HG02623 (cell line): ENCODE data around the gene TMEM178A.

ENCODE experiments used
- ATAC-seq: cut with Tn5 transposase; IDR thresholded peaks from one replicate; pipeline ENCODE4 v1.9.1; 2021; ENCODE audit warnings: moderate library complexity; ENCODE audit not compliant: unreplicated experiment

TMEM178A gene

DNA sequence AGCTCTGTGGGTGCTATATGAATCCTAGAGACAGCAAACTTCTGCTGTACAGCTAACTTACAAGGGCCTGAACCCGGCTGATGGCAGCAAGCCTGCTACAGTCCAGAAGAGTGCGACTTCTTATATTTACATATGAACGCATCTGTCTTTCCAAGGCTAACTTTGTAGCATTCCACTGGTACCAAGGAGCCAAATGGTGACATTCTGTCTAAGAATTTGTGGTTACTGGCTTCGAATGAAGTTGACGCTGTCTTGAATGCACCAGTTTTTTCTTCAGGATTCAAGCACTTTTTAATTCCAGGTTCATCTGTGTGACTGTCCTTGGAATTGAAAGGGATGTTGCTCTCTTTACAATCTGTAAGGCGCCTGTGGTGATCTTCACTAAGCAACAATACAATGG is 70.9 kb downstream of the TMEM178A start:
- ATAC-seq: no peak

DNA sequence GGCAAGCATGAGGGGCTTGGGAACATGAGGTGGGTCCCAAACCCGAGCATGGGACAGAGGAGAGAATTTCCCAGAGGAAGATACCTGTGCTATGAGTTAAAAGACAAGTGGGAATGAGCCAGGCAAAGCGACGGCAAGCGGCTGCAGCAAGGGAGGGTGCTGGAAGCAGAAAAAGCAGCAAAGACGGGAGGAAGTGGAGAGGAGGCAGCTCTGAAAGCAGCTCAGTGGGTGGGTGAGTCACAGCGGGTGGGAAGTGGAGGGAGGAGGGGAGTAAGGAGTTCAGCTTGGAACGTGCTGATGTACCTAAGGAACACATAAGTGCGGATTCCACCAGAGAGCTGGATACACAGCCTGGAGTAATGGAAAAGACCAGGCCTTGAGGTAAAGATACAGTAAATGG is 71.9 kb downstream of the TMEM178A start:
- ATAC-seq: no peak

DNA sequence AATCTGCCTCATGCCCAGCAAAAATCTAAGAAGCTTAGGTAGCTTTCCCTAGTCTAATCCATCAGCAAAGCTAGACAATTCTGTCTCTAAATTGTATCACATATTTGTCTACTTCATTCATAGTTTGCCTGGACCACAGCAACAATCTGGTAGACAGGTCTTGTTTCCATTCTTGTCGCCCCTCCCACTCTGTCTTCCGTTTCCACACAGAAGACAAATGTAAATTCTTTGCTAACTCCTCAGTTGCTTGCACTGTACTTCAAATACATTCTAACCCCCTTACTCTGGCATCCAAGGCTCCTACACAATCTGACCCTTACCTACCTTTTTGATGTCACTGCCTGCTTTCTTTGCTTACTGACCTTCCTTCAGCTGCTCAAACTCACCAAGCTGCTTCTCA is 73.2 kb downstream of the TMEM178A start:
- ATAC-seq: no peak

DNA sequence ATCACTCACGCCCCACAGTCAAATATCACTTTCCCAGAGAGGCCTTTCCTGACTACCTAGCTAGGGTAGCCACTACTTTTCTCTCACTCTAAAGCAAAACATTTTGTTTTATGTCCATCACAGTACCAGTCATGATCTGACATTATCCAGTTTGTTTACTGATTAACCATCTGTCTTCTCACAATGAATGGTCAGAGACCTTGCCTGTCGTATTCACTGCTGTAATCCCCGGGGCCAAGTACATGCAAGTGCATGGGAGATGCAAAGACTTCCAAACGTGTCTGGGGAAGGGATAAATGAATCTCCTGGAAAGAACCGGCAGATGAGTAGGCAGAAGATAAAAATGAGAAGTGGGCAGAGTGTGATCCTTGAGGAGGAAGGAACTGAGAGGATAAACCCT is 73.7 kb downstream of the TMEM178A start:
- no peak for ATAC-seq

DNA sequence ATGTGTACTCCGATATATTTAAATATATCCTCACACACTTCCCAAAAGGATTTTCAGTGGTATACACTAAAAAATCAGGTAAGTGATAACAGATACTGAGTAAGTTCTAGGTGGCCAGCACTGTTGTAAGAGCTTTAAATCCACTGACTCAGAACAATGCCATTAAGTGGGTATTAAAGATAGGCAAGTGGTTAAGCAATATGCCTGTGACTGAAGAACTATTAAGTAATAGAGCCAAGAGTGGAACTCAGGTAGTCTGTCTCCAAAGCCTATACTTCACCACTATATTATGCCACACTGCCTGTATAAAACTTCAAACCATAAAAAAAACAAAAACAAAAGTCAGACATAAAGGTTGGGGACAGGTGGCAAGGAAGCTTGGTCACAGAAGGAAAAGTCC is 76.2 kb downstream of the TMEM178A start:
- ATAC-seq: no peak

DNA sequence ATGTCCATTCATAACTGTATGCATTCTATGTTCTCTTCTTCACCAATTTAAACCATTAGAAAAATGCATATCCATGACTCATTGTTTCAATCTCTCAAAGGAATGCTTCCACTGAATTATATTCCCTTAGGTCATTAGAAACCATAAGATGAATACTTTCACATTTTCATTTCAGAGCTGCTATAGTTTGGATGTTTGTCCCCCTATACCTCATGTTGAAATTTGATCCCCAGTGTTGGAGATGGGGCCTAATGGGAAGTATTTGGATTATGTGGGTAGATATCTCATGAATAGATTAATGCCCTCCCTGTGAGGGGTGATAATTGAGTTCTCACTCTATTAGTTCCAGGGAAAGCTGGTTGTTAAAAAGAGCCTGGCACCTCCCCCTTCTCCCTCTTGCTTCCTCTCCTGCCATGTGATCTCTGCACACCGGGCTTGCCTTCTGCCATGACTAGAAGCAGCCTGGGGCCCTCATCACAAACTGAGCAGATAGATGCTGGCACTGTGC is 77.6 kb downstream of the TMEM178A start:
- ATAC-seq: no peak

DNA sequence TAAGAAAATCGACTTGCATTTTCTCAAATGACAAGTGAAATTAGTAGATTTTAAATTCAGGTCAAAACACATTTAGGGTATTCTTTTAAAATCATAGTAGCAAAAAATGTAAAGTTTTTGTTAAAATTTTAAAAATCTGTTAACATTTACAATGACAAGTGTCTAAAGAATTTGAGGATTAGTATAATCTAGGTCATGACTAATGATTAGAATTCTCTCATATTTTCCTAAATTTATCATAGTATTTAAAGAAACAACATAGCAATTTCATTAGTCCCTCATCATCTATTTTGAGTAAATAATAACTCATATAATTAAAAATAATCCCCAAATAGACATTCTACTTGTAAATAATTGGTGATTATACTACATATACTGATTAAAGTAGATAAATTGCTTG is 89.7 kb downstream of the TMEM178A start:
- no peak for ATAC-seq

DNA sequence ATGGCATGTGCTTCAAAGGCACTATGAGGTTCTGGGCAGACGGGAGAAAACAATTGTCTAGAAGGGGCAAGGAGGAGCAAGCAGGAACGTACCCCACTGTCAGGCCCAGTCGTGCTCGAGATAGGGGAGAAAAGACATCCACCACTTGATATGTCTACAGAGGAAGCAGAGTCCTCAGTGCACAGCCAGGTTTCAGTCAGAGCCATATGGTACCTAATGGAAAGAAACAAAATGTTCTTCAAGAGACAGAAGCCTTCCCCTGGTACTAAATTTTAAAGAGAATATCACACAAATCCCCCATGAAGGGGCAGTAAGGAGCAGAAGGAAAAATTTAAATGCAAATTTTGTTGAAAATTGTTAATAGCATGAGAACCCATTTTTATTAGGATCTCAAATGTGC is 91.4 kb downstream of the TMEM178A start:
- ATAC-seq: no peak

DNA sequence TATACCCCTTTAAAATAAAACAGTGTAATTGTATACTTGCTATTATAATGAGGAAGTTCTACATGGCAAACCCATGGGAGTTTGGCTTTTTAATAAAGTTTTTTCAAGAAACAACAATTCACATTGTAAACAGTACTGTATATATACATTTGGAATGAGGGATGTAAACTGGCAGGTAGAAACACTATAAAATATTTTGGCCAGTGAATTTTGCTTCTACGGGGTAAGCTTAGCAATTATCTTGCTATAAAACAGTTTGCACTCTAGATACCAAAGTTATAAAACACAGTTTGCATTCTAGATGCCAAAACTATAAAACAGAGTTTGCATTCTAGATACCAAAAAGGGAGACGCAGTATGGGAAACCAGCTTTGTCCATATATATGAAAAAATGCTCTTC is 96.7 kb downstream of the TMEM178A start:
- no peak for ATAC-seq
